GM23338 (cell line): ENCODE data around the gene PLRG1. TPM values are rescaled to one million over a fixed set of nuclear protein-coding genes. Genes with fewer than 3 reads are reported as not detected.

ENCODE experiments used
- EZH2 ChIP-seq: fragments of 200-600 bp; sonication (generic); IDR thresholded peaks from one replicate; pipeline ENCODE4 v1.8.0; 2017; ENCODE audit warnings: antibody characterized with exemption, mild to moderate bottlenecking, low read depth; ENCODE audit not compliant: unreplicated experiment
- EZH2phosphoT487 ChIP-seq: fragments of 200-600 bp; sonication (generic); IDR thresholded peaks from one replicate; pipeline ENCODE4 v1.8.1; 2018; ENCODE audit warnings: antibody characterized with exemption; ENCODE audit not compliant: unreplicated experiment
- POLR2AphosphoS5 ChIP-seq: IDR thresholded peaks from 2 replicates; pipeline ENCODE4 v1.6.1; 2016; ENCODE audit warnings: antibody characterized with exemption, low read depth
- STAT1 ChIP-seq: IDR thresholded peaks from one replicate; pipeline ENCODE4 v1.6.1; 2016; ENCODE audit warnings: antibody characterized with exemption; ENCODE audit not compliant: unreplicated experiment
- polyA plus RNA-seq: library from polyadenylated mRNA; unstranded; fragments of >200 nt; fragmentation: Nextera tagmentation; extraction: Ambion mirVana; gene quantifications from 2 replicates; pipeline ENCODE4 v1.2.1, GENCODE V29; 2016
- total RNA-seq: library from RNA; depleted of rRNA; stranded (reverse); fragments of >200 nt; shearing (Covaris generic); gene quantifications from 2 replicates; pipeline ENCODE4 v1.2.3, GENCODE V29; 2014
- TF ChIP-seq, protein P1 (sequence below): fragments of 250-450 bp; sonication (Bioruptor Pico); IDR thresholded peaks from 2 replicates; pipeline ENCODE4 v1.5.0; 2020; ENCODE audit warnings: mild to moderate bottlenecking, moderate library complexity
- TF ChIP-seq, protein P2 (sequence below): IDR thresholded peaks from one replicate; pipeline ENCODE4 v1.6.1; 2018; ENCODE audit warnings: antibody characterized with exemption; ENCODE audit not compliant: unreplicated experiment
- TF ChIP-seq, protein P3 (sequence below), 2 experiments: fragments of 200-600 bp in 1 of 2; sonication (generic) in 1 of 2; conservative IDR thresholded peaks; 2 replicates each; pipeline versions ENCODE4 v1.5.1 to v1.6.1; 2016 to 2017; ENCODE audit warnings: antibody characterized with exemption in 2 of 2, low read depth in 2 of 2, mild to moderate bottlenecking in 2 of 2, moderate library complexity in 1 of 2

PLRG1 gene
- total and polyA plus RNA-seq, 2 experiments from 2014 or later = 77.3 to 82.7 TPM

DNA sequence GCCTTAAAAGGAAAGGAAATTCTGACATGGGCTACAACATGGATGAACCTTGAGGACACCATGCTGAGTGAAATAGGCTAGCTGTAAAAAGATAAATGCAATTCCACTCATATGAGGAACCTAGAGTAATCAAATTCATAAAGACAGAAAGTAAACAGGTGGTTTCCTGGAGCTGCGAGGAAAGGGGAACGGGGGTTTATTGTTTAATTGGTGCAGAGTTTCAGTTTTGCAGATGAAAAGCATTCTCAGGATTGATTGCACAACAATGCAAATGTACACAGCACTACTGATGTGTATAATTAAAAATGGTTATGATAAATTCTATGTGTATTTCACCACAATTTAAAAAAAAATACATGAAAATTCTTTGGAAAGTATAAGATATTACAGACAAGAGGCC, 24.0 kb downstream of the PLRG1 start (continued):
- TF ChIP-seq, protein P1, sequence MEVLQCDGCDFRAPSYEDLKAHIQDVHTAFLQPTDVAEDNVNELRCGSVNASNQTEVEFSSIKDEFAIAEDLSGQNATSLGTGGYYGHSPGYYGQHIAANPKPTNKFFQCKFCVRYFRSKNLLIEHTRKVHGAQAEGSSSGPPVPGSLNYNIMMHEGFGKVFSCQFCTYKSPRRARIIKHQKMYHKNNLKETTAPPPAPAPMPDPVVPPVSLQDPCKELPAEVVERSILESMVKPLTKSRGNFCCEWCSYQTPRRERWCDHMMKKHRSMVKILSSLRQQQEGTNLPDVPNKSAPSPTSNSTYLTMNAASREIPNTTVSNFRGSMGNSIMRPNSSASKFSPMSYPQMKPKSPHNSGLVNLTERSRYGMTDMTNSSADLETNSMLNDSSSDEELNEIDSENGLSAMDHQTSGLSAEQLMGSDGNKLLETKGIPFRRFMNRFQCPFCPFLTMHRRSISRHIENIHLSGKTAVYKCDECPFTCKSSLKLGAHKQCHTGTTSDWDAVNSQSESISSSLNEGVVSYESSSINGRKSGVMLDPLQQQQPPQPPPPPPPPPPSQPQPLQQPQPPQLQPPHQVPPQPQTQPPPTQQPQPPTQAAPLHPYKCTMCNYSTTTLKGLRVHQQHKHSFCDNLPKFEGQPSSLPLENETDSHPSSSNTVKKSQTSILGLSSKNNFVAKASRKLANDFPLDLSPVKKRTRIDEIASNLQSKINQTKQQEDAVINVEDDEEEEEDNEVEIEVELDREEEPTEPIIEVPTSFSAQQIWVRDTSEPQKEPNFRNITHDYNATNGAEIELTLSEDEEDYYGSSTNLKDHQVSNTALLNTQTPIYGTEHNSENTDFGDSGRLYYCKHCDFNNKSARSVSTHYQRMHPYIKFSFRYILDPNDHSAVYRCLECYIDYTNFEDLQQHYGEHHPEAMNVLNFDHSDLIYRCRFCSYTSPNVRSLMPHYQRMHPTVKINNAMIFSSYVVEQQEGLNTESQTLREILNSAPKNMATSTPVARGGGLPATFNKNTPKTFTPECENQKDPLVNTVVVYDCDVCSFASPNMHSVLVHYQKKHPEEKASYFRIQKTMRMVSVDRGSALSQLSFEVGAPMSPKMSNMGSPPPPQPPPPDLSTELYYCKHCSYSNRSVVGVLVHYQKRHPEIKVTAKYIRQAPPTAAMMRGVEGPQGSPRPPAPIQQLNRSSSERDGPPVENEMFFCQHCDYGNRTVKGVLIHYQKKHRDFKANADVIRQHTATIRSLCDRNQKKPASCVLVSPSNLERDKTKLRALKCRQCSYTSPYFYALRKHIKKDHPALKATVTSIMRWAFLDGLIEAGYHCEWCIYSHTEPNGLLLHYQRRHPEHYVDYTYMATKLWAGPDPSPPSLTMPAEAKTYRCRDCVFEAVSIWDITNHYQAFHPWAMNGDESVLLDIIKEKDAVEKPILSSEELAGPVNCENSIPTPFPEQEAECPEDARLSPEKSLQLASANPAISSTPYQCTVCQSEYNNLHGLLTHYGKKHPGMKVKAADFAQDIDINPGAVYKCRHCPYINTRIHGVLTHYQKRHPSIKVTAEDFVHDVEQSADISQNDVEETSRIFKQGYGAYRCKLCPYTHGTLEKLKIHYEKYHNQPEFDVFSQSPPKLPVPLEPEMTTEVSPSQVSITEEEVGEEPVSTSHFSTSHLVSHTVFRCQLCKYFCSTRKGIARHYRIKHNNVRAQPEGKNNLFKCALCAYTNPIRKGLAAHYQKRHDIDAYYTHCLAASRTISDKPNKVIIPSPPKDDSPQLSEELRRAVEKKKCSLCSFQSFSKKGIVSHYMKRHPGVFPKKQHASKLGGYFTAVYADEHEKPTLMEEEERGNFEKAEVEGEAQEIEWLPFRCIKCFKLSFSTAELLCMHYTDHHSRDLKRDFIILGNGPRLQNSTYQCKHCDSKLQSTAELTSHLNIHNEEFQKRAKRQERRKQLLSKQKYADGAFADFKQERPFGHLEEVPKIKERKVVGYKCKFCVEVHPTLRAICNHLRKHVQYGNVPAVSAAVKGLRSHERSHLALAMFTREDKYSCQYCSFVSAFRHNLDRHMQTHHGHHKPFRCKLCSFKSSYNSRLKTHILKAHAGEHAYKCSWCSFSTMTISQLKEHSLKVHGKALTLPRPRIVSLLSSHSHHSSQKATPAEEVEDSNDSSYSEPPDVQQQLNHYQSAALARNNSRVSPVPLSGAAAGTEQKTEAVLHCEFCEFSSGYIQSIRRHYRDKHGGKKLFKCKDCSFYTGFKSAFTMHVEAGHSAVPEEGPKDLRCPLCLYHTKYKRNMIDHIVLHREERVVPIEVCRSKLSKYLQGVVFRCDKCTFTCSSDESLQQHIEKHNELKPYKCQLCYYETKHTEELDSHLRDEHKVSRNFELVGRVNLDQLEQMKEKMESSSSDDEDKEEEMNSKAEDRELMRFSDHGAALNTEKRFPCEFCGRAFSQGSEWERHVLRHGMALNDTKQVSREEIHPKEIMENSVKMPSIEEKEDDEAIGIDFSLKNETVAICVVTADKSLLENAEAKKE = no peak
- TF ChIP-seq EZH2phosphoT487 (no peak), POLR2AphosphoS5 (no peak), STAT1 (no peak), EZH2 (no peak)
- TF ChIP-seq, protein P2, sequence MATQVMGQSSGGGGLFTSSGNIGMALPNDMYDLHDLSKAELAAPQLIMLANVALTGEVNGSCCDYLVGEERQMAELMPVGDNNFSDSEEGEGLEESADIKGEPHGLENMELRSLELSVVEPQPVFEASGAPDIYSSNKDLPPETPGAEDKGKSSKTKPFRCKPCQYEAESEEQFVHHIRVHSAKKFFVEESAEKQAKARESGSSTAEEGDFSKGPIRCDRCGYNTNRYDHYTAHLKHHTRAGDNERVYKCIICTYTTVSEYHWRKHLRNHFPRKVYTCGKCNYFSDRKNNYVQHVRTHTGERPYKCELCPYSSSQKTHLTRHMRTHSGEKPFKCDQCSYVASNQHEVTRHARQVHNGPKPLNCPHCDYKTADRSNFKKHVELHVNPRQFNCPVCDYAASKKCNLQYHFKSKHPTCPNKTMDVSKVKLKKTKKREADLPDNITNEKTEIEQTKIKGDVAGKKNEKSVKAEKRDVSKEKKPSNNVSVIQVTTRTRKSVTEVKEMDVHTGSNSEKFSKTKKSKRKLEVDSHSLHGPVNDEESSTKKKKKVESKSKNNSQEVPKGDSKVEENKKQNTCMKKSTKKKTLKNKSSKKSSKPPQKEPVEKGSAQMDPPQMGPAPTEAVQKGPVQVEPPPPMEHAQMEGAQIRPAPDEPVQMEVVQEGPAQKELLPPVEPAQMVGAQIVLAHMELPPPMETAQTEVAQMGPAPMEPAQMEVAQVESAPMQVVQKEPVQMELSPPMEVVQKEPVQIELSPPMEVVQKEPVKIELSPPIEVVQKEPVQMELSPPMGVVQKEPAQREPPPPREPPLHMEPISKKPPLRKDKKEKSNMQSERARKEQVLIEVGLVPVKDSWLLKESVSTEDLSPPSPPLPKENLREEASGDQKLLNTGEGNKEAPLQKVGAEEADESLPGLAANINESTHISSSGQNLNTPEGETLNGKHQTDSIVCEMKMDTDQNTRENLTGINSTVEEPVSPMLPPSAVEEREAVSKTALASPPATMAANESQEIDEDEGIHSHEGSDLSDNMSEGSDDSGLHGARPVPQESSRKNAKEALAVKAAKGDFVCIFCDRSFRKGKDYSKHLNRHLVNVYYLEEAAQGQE = no peak
- TF ChIP-seq, protein P3, sequence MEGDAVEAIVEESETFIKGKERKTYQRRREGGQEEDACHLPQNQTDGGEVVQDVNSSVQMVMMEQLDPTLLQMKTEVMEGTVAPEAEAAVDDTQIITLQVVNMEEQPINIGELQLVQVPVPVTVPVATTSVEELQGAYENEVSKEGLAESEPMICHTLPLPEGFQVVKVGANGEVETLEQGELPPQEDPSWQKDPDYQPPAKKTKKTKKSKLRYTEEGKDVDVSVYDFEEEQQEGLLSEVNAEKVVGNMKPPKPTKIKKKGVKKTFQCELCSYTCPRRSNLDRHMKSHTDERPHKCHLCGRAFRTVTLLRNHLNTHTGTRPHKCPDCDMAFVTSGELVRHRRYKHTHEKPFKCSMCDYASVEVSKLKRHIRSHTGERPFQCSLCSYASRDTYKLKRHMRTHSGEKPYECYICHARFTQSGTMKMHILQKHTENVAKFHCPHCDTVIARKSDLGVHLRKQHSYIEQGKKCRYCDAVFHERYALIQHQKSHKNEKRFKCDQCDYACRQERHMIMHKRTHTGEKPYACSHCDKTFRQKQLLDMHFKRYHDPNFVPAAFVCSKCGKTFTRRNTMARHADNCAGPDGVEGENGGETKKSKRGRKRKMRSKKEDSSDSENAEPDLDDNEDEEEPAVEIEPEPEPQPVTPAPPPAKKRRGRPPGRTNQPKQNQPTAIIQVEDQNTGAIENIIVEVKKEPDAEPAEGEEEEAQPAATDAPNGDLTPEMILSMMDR (conservative IDR thresholded peaks at IDR 0.05; ENCODE audit: low read depth in 2 of 2) = no peak
